Uterus (tissue), 2 donors: Measurements from ENCODE around the gene MNS1.

ENCODE experiments used
- POLR2A ChIP-seq, 2 donors: fragments of 450-650 bp; IDR thresholded peaks; one replicate each; pipeline ENCODE4 v1.6.1; 2016; ENCODE audit warnings: antibody characterized with exemption in 2 of 2, mild to moderate bottlenecking in 1 of 2, moderate library complexity in 1 of 2
- TF ChIP-seq, protein P1 (sequence below), 4 experiments: fragments of 200-600 bp in 2 of 4; fragments of 450-650 bp in 2 of 4; sonication (generic) in 2 of 4; IDR thresholded peaks; one replicate each; pipeline ENCODE4 v1.5.1; 2016 to 2019; ENCODE audit warnings: antibody characterized with exemption in 4 of 4, mild to moderate bottlenecking in 2 of 4, moderate library complexity in 1 of 4

DNA sequence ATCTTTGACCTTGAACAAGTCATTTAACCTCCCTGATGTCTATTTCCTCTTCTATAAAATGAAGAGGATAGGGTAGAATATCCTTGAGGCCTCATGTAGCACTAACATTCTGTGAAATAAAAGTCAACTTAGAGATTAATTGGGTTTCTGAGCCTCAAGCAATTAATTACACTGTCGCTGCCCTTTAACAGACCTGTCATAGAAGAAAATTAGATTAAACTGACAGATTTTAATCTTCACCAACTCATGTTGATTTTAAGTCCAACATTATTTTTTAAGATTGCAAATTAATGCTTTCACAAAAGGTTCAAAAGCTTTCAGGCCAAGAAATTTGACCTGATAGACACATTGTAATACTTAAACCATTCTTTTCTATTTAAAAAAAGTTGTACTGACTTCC lies 8.1 kb upstream of the MNS1 start:
- TF ChIP-seq POLR2A (IDR thresholded peaks at IDR 0.05), result no peak
- TF ChIP-seq, protein P1, sequence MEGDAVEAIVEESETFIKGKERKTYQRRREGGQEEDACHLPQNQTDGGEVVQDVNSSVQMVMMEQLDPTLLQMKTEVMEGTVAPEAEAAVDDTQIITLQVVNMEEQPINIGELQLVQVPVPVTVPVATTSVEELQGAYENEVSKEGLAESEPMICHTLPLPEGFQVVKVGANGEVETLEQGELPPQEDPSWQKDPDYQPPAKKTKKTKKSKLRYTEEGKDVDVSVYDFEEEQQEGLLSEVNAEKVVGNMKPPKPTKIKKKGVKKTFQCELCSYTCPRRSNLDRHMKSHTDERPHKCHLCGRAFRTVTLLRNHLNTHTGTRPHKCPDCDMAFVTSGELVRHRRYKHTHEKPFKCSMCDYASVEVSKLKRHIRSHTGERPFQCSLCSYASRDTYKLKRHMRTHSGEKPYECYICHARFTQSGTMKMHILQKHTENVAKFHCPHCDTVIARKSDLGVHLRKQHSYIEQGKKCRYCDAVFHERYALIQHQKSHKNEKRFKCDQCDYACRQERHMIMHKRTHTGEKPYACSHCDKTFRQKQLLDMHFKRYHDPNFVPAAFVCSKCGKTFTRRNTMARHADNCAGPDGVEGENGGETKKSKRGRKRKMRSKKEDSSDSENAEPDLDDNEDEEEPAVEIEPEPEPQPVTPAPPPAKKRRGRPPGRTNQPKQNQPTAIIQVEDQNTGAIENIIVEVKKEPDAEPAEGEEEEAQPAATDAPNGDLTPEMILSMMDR (IDR thresholded peaks at IDR 0.05), result no peak
